ENCODE measurements around the gene GARIN5B. TPM values are rescaled to one million over a fixed set of nuclear protein-coding genes. Genes with fewer than 3 reads are reported as not detected.
"Not testable (repeated sequence)": the region's sequence is repeated elsewhere in the genome, so short reads cannot be mapped to it uniquely, and the experiment has no call there.

Gene GARIN5B
- not detected for total RNA-seq

GRCh38 chr19:55362990-55363716 lies at the start of gene GARIN5B:
Gene GARIN5B (minus strand): TSS chr19:55363260. CDS start chr19:55363066, 194 bp downstream.
- 82 to 84% methylated on average over 14 to 21 of the region's 27 CpGs for WGBS, 2 donors

GRCh38 chr19:55410168-55410567 lies 47.1 kb upstream of the GARIN5B start:
- ATAC-seq (ENCODE audit: low FRiP score in 2 of 2) (no peak), DNase-seq (no peak)
- Histone ChIP-seq H3K9me3 (no peaks in the 10 kb centered on the region), H3K4me3 (no peak overlapping the region), H3K4me1 (peaks cover 18 to 26% (median 19%) of the 10 kb centered on the region in 4 donors), H3K27me3 (no peaks in the 10 kb centered on the region), H3K36me3 (peaks cover 0 to 7% (median 2%) of the 10 kb centered on the region in 4 donors), H3K27ac (no peak overlapping the region)
- no peak for TF ChIP-seq POLR2AphosphoS5 (IDR thresholded peaks at IDR 0.05)
- TF ChIP-seq CTCF (IDR thresholded peaks at IDR 0.05): no peak
- no peak for TF ChIP-seq POLR2A (IDR thresholded peaks at IDR 0.05)
- no peak for TF ChIP-seq EP300 (IDR thresholded peaks at IDR 0.05)
- WGBS, 2 donors: 85 to 96% methylated on average over 2 of the region's 2 CpGs

More at GRCh38 chr19:55362990-55363716, at the start of gene GARIN5B:
- Histone ChIP-seq H3K27me3 (peaks cover 0 to 5% (median 2%) of the 10 kb centered on the region in 4 donors), H3K9me3 (no peaks in the 10 kb centered on the region), H3K4me3 (no peak within 1 kb of the TSS), H3K36me3 (no peaks in the 10 kb centered on the region), H3K4me1 (no peaks in the 10 kb centered on the region), H3K27ac (no peak within 1 kb of the TSS)
- ATAC-seq (ENCODE audit: low FRiP score in 2 of 2) (no peak), DNase-seq (peak in 1 of 2 donors; percentile 72)
- TF ChIP-seq POLR2A (IDR thresholded peaks at IDR 0.05) (no peak), POLR2AphosphoS5 (IDR thresholded peaks at IDR 0.05) (no peak), EP300 (IDR thresholded peaks at IDR 0.05) (no peak), CTCF (IDR thresholded peaks at IDR 0.05) (no peak)

- Histone ChIP-seq H3K4me1 (peaks cover 18 to 26% (median 19%) of the 10 kb centered on the region in 4 donors), H3K36me3 (peaks cover 0 to 15% (median 4%) of the 10 kb centered on the region in 4 donors)
- H3K9me3 ChIP-seq; H3K27me3 ChIP-seq; H3K27ac ChIP-seq; DNase-seq; ATAC-seq (ENCODE audit: low FRiP score in 2 of 2); H3K4me3 ChIP-seq: not testable (repeated sequence)
- WGBS, 2 donors: 89 to 99% methylated on average over 8 of the region's 8 CpGs
Measured at GRCh38 chr19:55409179-55409578, 46.1 kb upstream of the GARIN5B start.

GRCh38 chr19:55408533-55408872 lies 45.4 kb upstream of the GARIN5B start:
- H3K27ac ChIP-seq: peak overlapping the region; percentile 97 to 100 (median 98)
- no peak for TF ChIP-seq POLR2AphosphoS5 (IDR thresholded peaks at IDR 0.05)
- TF ChIP-seq CTCF (IDR thresholded peaks at IDR 0.05): no peak
- TF ChIP-seq EP300 (IDR thresholded peaks at IDR 0.05): no peak
- TF ChIP-seq POLR2A (IDR thresholded peaks at IDR 0.05): no peak
- peaks cover 0 to 21% (median 9%) of the 10 kb centered on the region in 4 donors for H3K36me3 ChIP-seq
- no peak for DNase-seq
- H3K27me3 ChIP-seq: no peaks in the 10 kb centered on the region
- peaks cover 18 to 26% (median 19%) of the 10 kb centered on the region in 4 donors for H3K4me1 ChIP-seq
- 73 to 74% methylated on average over 9 of the region's 9 CpGs for WGBS, 2 donors
- ATAC-seq (ENCODE audit: low FRiP score in 2 of 2): no peak
- no peaks in the 10 kb centered on the region for H3K9me3 ChIP-seq
- H3K4me3 ChIP-seq: peak overlapping the region; percentile 57 to 92 (median 86)

- no peaks in the 10 kb centered on the region for H3K27me3 ChIP-seq
- TF ChIP-seq POLR2AphosphoS5 (IDR thresholded peaks at IDR 0.05) (peak; percentile 7 to 40), EP300 (IDR thresholded peaks at IDR 0.05) (no peak), CTCF (IDR thresholded peaks at IDR 0.05) (peak in 1 of 6 experiments; percentile 2), POLR2A (IDR thresholded peaks at IDR 0.05) (peak in 1 of 4 donors; percentile 30)
- ATAC-seq (ENCODE audit: low FRiP score in 2 of 2): peak; percentile 97 to 98
- peaks cover 0 to 27% (median 15%) of the 10 kb centered on the region in 4 donors for H3K36me3 ChIP-seq
- H3K9me3 ChIP-seq: no peaks in the 10 kb centered on the region
- peak; percentile 98 to 99 for DNase-seq
- 1 to 2% methylated on average over 30 to 44 of the region's 72 CpGs for WGBS, 2 donors
- H3K27ac ChIP-seq: peak overlapping the region; percentile 97 to 100 (median 98)
- H3K4me1 ChIP-seq: peaks cover 18 to 26% (median 19%) of the 10 kb centered on the region in 4 donors
- H3K4me3 ChIP-seq: peak overlapping the region; percentile 81 to 94 (median 92)
Measured at GRCh38 chr19:55407800-55408532, 44.9 kb upstream of the GARIN5B start.

Data from upper lobe of left lung (tissue), 6 donors.